ENCODE data around the gene NECTIN1.

DNA sequence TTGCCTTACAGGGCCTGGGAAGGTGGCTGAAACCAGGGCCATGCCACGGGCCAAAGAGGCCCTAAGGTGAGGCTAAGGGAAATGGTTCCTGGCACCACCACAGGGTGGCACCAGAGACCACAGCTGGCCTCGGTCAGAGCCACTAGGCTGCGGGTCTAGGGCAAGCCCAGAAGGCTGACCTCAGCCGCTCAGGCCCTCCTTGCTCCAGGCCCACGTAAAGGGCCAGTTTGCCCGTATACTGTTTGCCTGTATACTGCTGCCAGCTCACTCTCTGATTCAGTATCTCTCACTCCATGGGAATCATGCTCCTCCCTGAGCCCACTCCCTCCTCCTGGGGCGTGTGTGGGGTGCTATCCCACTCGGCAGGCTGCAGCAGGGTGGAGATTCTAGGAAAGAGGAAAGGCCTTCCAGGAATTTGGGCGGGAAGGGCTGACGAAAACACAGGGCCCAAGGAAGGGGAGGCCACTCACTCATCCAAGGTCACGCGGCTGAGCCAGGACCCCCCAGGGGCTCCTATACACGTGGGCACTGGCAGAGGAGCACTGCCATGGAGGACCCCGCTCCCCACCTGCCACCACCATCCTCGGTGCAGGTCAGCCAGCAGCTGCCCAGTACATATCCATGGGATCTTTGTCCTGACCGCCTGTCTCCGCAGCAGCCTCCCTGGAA lies 62.4 kb downstream of the NECTIN1 start:
- TF ChIP-seq ZNF274 (IDR thresholded peaks at IDR 0.05; ENCODE audit: low read depth, low read length) (no peak), POLR2A (IDR thresholded peaks at IDR 0.05; ENCODE audit: borderline replicate concordance, extremely low read depth, insufficient read depth, insufficient read length) (no peak)
- TF ChIP-seq, protein P1, sequence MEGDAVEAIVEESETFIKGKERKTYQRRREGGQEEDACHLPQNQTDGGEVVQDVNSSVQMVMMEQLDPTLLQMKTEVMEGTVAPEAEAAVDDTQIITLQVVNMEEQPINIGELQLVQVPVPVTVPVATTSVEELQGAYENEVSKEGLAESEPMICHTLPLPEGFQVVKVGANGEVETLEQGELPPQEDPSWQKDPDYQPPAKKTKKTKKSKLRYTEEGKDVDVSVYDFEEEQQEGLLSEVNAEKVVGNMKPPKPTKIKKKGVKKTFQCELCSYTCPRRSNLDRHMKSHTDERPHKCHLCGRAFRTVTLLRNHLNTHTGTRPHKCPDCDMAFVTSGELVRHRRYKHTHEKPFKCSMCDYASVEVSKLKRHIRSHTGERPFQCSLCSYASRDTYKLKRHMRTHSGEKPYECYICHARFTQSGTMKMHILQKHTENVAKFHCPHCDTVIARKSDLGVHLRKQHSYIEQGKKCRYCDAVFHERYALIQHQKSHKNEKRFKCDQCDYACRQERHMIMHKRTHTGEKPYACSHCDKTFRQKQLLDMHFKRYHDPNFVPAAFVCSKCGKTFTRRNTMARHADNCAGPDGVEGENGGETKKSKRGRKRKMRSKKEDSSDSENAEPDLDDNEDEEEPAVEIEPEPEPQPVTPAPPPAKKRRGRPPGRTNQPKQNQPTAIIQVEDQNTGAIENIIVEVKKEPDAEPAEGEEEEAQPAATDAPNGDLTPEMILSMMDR (IDR thresholded peaks at IDR 0.05 in 2 of 3, conservative IDR thresholded peaks at IDR 0.05 in 1 of 3; ENCODE audit: borderline replicate concordance in 1 of 3, insufficient read depth in 1 of 3, low read depth in 2 of 3, low read length in 2 of 3), result peak; percentile 85 to 89 (median 88)

Data from HCT116 (cell line).